ENCODE results near the gene PCDHGA3. TPM values are rescaled to one million over a fixed set of nuclear protein-coding genes. Genes with fewer than 3 reads are reported as not detected.
"Not testable (repeated sequence)": the region's sequence is repeated elsewhere in the genome, so short reads cannot be mapped to it uniquely, and the experiment has no call there.

Gene PCDHGA3
- total RNA-seq, 2 experiments from 2014 or later: 0.25 to 0.36 TPM

GRCh38 chr5:141392429-141393198 lies 49.0 kb downstream of the PCDHGA3 start, which contains the start of gene PCDHGA8:
PCDHGA8 (plus strand) TSS chr5:141392633; CDS start chr5:141392814, 181 bp downstream.
- TF ChIP-seq CTCF (conservative IDR thresholded peaks at IDR 0.05; ENCODE audit: low read length) (peak; percentile 84), EZH2phosphoT487 (IDR thresholded peaks at IDR 0.05; ENCODE audit: borderline replicate concordance, low read depth, low read length) (no peak)
- no TSS peak for BruUV-seq (replicated peaks)
- intact Hi-C loops (cut with micrococcal nuclease; ENCODE audit: unreplicated experiment): no loop called here
- H4K20me1 ChIP-seq (ENCODE audit: insufficient read depth, low read length): no peaks in the 10 kb centered on the region
- peak within 1 kb of the TSS; percentile 25 for H3K4me3 ChIP-seq (ENCODE audit: low read depth, low read length, poor library complexity, severe bottlenecking)
- ChIA-PET CTCF (ENCODE audit: unreplicated experiment) (no interaction called here), POLR2A (interaction anchor here (1.4 kb wide), 1 partner anchor 12 kb away, joined by 3 read pairs; no protein-coding TSS in a partner anchor)
- H3K9me2 ChIP-seq (ENCODE audit: insufficient read depth, low read length): no peaks in the 10 kb centered on the region
- H3K27ac ChIP-seq (ENCODE audit: low read depth, low read length, poor library complexity, severe bottlenecking): no peak within 1 kb of the TSS
- no peaks in the 10 kb centered on the region for H3K36me3 ChIP-seq (ENCODE audit: insufficient read depth, low read length)
- DNase-seq (ENCODE audit: low spot score): peak; percentile 41
- H3K79me2 ChIP-seq (ENCODE audit: insufficient read depth, low read depth, low read length): peaks cover 8% of the 10 kb centered on the region; the same call in 1 of the 2 replicates
- H2AFZ ChIP-seq (ENCODE audit: low read length): no peak within 1 kb of the TSS
- H3K4me2 ChIP-seq (ENCODE audit: low read length): peak within 1 kb of the TSS; percentile 40
- peaks cover 7% of the 10 kb centered on the region for H3K4me1 ChIP-seq (ENCODE audit: insufficient read depth, low read length, poor library complexity, severe bottlenecking)
- H3K9me3 ChIP-seq (ENCODE audit: low read length): no peaks in the 10 kb centered on the region

- CTCF ChIA-PET (ENCODE audit: unreplicated experiment): no interaction called here
- no peaks in the 10 kb centered on the region for H3K9me3 ChIP-seq (ENCODE audit: low read length)
Measured at GRCh38 chr5:141393267-141393666, 49.6 kb downstream of the PCDHGA3 start.

GRCh38 chr5:141394401-141395187 lies 51.0 kb downstream of the PCDHGA3 start:
- H3K4me2 ChIP-seq (ENCODE audit: low read length); H3K79me2 ChIP-seq (ENCODE audit: insufficient read depth, low read depth, low read length); CTCF ChIA-PET (ENCODE audit: unreplicated experiment); H4K20me1 ChIP-seq (ENCODE audit: insufficient read depth, low read length); BruUV-seq (replicated peaks); DNase-seq (ENCODE audit: low spot score); intact Hi-C loops (cut with micrococcal nuclease; ENCODE audit: unreplicated experiment); H3K4me3 ChIP-seq (ENCODE audit: low read depth, low read length, poor library complexity, severe bottlenecking); H3K4me1 ChIP-seq (ENCODE audit: insufficient read depth, low read length, poor library complexity, severe bottlenecking); H3K36me3 ChIP-seq (ENCODE audit: insufficient read depth, low read length); H3K27ac ChIP-seq (ENCODE audit: low read depth, low read length, poor library complexity, severe bottlenecking); H2AFZ ChIP-seq (ENCODE audit: low read length); H3K9me3 ChIP-seq (ENCODE audit: low read length); POLR2A ChIA-PET; H3K9me2 ChIP-seq (ENCODE audit: insufficient read depth, low read length): not testable (repeated sequence)

More at GRCh38 chr5:141393267-141393666, 49.6 kb downstream of the PCDHGA3 start:
- Histone ChIP-seq H3K27ac (ENCODE audit: low read depth, low read length, poor library complexity, severe bottlenecking) (no peak overlapping the region), H3K36me3 (ENCODE audit: insufficient read depth, low read length) (no peaks in the 10 kb centered on the region), H3K4me2 (ENCODE audit: low read length) (no peak overlapping the region), H3K4me3 (ENCODE audit: low read depth, low read length, poor library complexity, severe bottlenecking) (no peak overlapping the region), H4K20me1 (ENCODE audit: insufficient read depth, low read length) (no peaks in the 10 kb centered on the region), H3K4me1 (ENCODE audit: insufficient read depth, low read length, poor library complexity, severe bottlenecking) (peaks cover 7% of the 10 kb centered on the region), H2AFZ (ENCODE audit: low read length) (no peak overlapping the region), H3K9me2 (ENCODE audit: insufficient read depth, low read length) (no peaks in the 10 kb centered on the region), H3K79me2 (ENCODE audit: insufficient read depth, low read depth, low read length) (peaks cover 8% of the 10 kb centered on the region; the same call in 1 of the 2 replicates)
- no peak for TF ChIP-seq CTCF (conservative IDR thresholded peaks at IDR 0.05; ENCODE audit: low read length)
- TF ChIP-seq EZH2phosphoT487 (IDR thresholded peaks at IDR 0.05; ENCODE audit: borderline replicate concordance, low read depth, low read length): no peak
- no TSS peak for BruUV-seq (replicated peaks)
- intact Hi-C loops (cut with micrococcal nuclease; ENCODE audit: unreplicated experiment): no loop called here
- no peak for DNase-seq (ENCODE audit: low spot score)
- POLR2A ChIA-PET: no interaction called here

Other genes starting within 250 kb of the PCDHGA3 start
Only the 30 nearest of the 38 such genes appear.
- 0.06 TPM in 1 of 2 replicates, not detected in the other for gene PCDHB9, start 156.7 kb upstream of the PCDHGA3 start, total RNA-seq (2014; rRNA removed; shearing (Covaris generic))
- 0.33 TPM in 1 of 2 replicates, not detected in the other for gene PCDHB9, start 156.7 kb upstream of the PCDHGA3 start, total RNA-seq (2022)
- 0.08 TPM in 1 of 2 replicates, not detected in the other for gene PCDHB10, start 151.5 kb upstream of the PCDHGA3 start, total RNA-seq (2014; rRNA removed; shearing (Covaris generic))
- gene PCDHB10, start 151.5 kb upstream of the PCDHGA3 start, total RNA-seq (2022): not detected in 2 replicates
- not detected in 2 replicates for gene PCDHB11, start 144.2 kb upstream of the PCDHGA3 start, total RNA-seq (2014; rRNA removed; shearing (Covaris generic))
- not detected in 2 replicates for gene PCDHB11, start 144.2 kb upstream of the PCDHGA3 start, total RNA-seq (2022)
- not detected in 2 replicates for gene PCDHB12, start 135.1 kb upstream of the PCDHGA3 start, total RNA-seq (2014; rRNA removed; shearing (Covaris generic))
- not detected in 2 replicates for gene PCDHB12, start 135.1 kb upstream of the PCDHGA3 start, total RNA-seq (2022)
- gene PCDHB13, start 129.9 kb upstream of the PCDHGA3 start, total RNA-seq (2014; rRNA removed; shearing (Covaris generic)): 0.22 TPM in 1 of 2 replicates, not detected in the other
- not detected in 2 replicates for gene PCDHB13, start 129.9 kb upstream of the PCDHGA3 start, total RNA-seq (2022)
- gene PCDHB14, start 120.5 kb upstream of the PCDHGA3 start, total RNA-seq (2014; rRNA removed; shearing (Covaris generic)): 0.22 TPM in 1 of 2 replicates, not detected in the other
- gene PCDHB14, start 120.5 kb upstream of the PCDHGA3 start, total RNA-seq (2022): not detected in 2 replicates
- gene PCDHB15, start 98.4 kb upstream of the PCDHGA3 start, total RNA-seq (2014; rRNA removed; shearing (Covaris generic)): not detected in 2 replicates
- not detected in 2 replicates for gene PCDHB15, start 98.4 kb upstream of the PCDHGA3 start, total RNA-seq (2022)
- 0.16 and 0.95 TPM in 2 replicates for gene SLC25A2, start 39.8 kb upstream of the PCDHGA3 start, total RNA-seq (2014; rRNA removed; shearing (Covaris generic))
- 0.70 and 1.6 TPM in 2 replicates for gene SLC25A2, start 39.8 kb upstream of the PCDHGA3 start, total RNA-seq (2022)
- 115 and 126 TPM in 2 replicates for gene TAF7, start 23.0 kb upstream of the PCDHGA3 start, total RNA-seq (2014; rRNA removed; shearing (Covaris generic))
- 103 and 113 TPM in 2 replicates for gene TAF7, start 23.0 kb upstream of the PCDHGA3 start, total RNA-seq (2022)
- gene PCDHGA1, start 13.3 kb upstream of the PCDHGA3 start, total RNA-seq (2014; rRNA removed; shearing (Covaris generic)): 1.3 and 1.8 TPM in 2 replicates
- gene PCDHGA1, start 13.3 kb upstream of the PCDHGA3 start, total RNA-seq (2022): 1.7 and 1.9 TPM in 2 replicates
- 0.19 and 0.51 TPM in 2 replicates for gene PCDHGA2, start 5.1 kb upstream of the PCDHGA3 start, total RNA-seq (2014; rRNA removed; shearing (Covaris generic))
- gene PCDHGA2, start 5.1 kb upstream of the PCDHGA3 start, total RNA-seq (2022): 0.74 and 1.1 TPM in 2 replicates
- 2.8 and 4.1 TPM in 2 replicates for gene PCDHGB1, start 6.3 kb downstream of the PCDHGA3 start, total RNA-seq (2014; rRNA removed; shearing (Covaris generic))
- 2.8 and 3.0 TPM in 2 replicates for gene PCDHGB1, start 6.3 kb downstream of the PCDHGA3 start, total RNA-seq (2022)
- gene PCDHGA4, start 11.2 kb downstream of the PCDHGA3 start, total RNA-seq (2014; rRNA removed; shearing (Covaris generic)): 1.9 and 3.5 TPM in 2 replicates
- 1.8 and 1.9 TPM in 2 replicates for gene PCDHGA4, start 11.2 kb downstream of the PCDHGA3 start, total RNA-seq (2022)
- 8.3 and 9.3 TPM in 2 replicates for gene PCDHGB2, start 16.2 kb downstream of the PCDHGA3 start, total RNA-seq (2014; rRNA removed; shearing (Covaris generic))
- 9.2 and 10.9 TPM in 2 replicates for gene PCDHGB2, start 16.2 kb downstream of the PCDHGA3 start, total RNA-seq (2022)
- 5.2 and 6.1 TPM in 2 replicates for gene PCDHGA5, start 20.3 kb downstream of the PCDHGA3 start, total RNA-seq (2014; rRNA removed; shearing (Covaris generic))
- gene PCDHGA5, start 20.3 kb downstream of the PCDHGA3 start, total RNA-seq (2022): 4.6 and 4.9 TPM in 2 replicates
- 3.5 and 5.8 TPM in 2 replicates for gene PCDHGB3, start 26.4 kb downstream of the PCDHGA3 start, total RNA-seq (2014; rRNA removed; shearing (Covaris generic))
- gene PCDHGB3, start 26.4 kb downstream of the PCDHGA3 start, total RNA-seq (2022): 6.1 and 6.3 TPM in 2 replicates
- 6.3 and 7.2 TPM in 2 replicates for gene PCDHGA6, start 30.1 kb downstream of the PCDHGA3 start, total RNA-seq (2014; rRNA removed; shearing (Covaris generic))
- gene PCDHGA6, start 30.1 kb downstream of the PCDHGA3 start, total RNA-seq (2022): 5.5 and 6.2 TPM in 2 replicates
- gene PCDHGA7, start 38.9 kb downstream of the PCDHGA3 start, total RNA-seq (2014; rRNA removed; shearing (Covaris generic)): 4.7 and 6.4 TPM in 2 replicates
- 5.6 TPM in 2 replicates for gene PCDHGA7, start 38.9 kb downstream of the PCDHGA3 start, total RNA-seq (2022)
- 8.7 and 9.3 TPM in 2 replicates for gene PCDHGB4, start 43.9 kb downstream of the PCDHGA3 start, total RNA-seq (2014; rRNA removed; shearing (Covaris generic))
- 6.5 and 6.9 TPM in 2 replicates for gene PCDHGB4, start 43.9 kb downstream of the PCDHGA3 start, total RNA-seq (2022)
- 5.0 and 5.3 TPM in 2 replicates for gene PCDHGA8, start 48.8 kb downstream of the PCDHGA3 start, total RNA-seq (2014; rRNA removed; shearing (Covaris generic))
- 3.8 and 4.7 TPM in 2 replicates for gene PCDHGA8, start 48.8 kb downstream of the PCDHGA3 start, total RNA-seq (2022)
- 3.8 and 5.1 TPM in 2 replicates for gene PCDHGB5, start 54.1 kb downstream of the PCDHGA3 start, total RNA-seq (2014; rRNA removed; shearing (Covaris generic))
- gene PCDHGB5, start 54.1 kb downstream of the PCDHGA3 start, total RNA-seq (2022): 7.1 and 8.6 TPM in 2 replicates
- 3.7 and 5.9 TPM in 2 replicates for gene PCDHGA9, start 58.9 kb downstream of the PCDHGA3 start, total RNA-seq (2014; rRNA removed; shearing (Covaris generic))
- gene PCDHGA9, start 58.9 kb downstream of the PCDHGA3 start, total RNA-seq (2022): 5.2 and 5.7 TPM in 2 replicates
- 3.2 and 4.7 TPM in 2 replicates for gene PCDHGB6, start 64.2 kb downstream of the PCDHGA3 start, total RNA-seq (2014; rRNA removed; shearing (Covaris generic))
- gene PCDHGB6, start 64.2 kb downstream of the PCDHGA3 start, total RNA-seq (2022): 4.1 and 4.5 TPM in 2 replicates
- gene PCDHGA10, start 69.2 kb downstream of the PCDHGA3 start, total RNA-seq (2014; rRNA removed; shearing (Covaris generic)): 2.7 and 4.9 TPM in 2 replicates
- 3.4 and 3.9 TPM in 2 replicates for gene PCDHGA10, start 69.2 kb downstream of the PCDHGA3 start, total RNA-seq (2022)
- 3.3 and 3.9 TPM in 2 replicates for gene PCDHGB7, start 73.8 kb downstream of the PCDHGA3 start, total RNA-seq (2014; rRNA removed; shearing (Covaris generic))
- gene PCDHGB7, start 73.8 kb downstream of the PCDHGA3 start, total RNA-seq (2022): 4.5 and 5.4 TPM in 2 replicates
- 4.8 and 6.8 TPM in 2 replicates for gene PCDHGA11, start 77.2 kb downstream of the PCDHGA3 start, total RNA-seq (2014; rRNA removed; shearing (Covaris generic))
- 3.4 and 4.1 TPM in 2 replicates for gene PCDHGA11, start 77.2 kb downstream of the PCDHGA3 start, total RNA-seq (2022)
- 2.6 and 3.9 TPM in 2 replicates for gene PCDHGA12, start 86.7 kb downstream of the PCDHGA3 start, total RNA-seq (2014; rRNA removed; shearing (Covaris generic))
- 3.0 and 3.4 TPM in 2 replicates for gene PCDHGA12, start 86.7 kb downstream of the PCDHGA3 start, total RNA-seq (2022)
- gene PCDHGC3, start 132.1 kb downstream of the PCDHGA3 start, total RNA-seq (2014; rRNA removed; shearing (Covaris generic)): 20.4 and 27.2 TPM in 2 replicates
- gene PCDHGC3, start 132.1 kb downstream of the PCDHGA3 start, total RNA-seq (2022): 59.7 and 60.0 TPM in 2 replicates
- 6.3 and 8.4 TPM in 2 replicates for gene PCDHGC4, start 141.2 kb downstream of the PCDHGA3 start, total RNA-seq (2014; rRNA removed; shearing (Covaris generic))
- gene PCDHGC4, start 141.2 kb downstream of the PCDHGA3 start, total RNA-seq (2022): 6.4 and 7.0 TPM in 2 replicates
- 3.0 and 4.4 TPM in 2 replicates for gene PCDHGC5, start 145.3 kb downstream of the PCDHGA3 start, total RNA-seq (2014; rRNA removed; shearing (Covaris generic))
- gene PCDHGC5, start 145.3 kb downstream of the PCDHGA3 start, total RNA-seq (2022): 5.0 and 5.4 TPM in 2 replicates